ENCODE results near the gene RAD51B. TPM values are rescaled to one million over a fixed set of nuclear protein-coding genes. Genes with fewer than 3 reads are reported as not detected.
A peak's percentile ranks its signal among the peaks of the same experiment; 100 is the strongest.

Gene RAD51B
- total RNA-seq, 4 donors from 2014 or later = 5.0 to 31.8 (median 20.6) TPM

DNA sequence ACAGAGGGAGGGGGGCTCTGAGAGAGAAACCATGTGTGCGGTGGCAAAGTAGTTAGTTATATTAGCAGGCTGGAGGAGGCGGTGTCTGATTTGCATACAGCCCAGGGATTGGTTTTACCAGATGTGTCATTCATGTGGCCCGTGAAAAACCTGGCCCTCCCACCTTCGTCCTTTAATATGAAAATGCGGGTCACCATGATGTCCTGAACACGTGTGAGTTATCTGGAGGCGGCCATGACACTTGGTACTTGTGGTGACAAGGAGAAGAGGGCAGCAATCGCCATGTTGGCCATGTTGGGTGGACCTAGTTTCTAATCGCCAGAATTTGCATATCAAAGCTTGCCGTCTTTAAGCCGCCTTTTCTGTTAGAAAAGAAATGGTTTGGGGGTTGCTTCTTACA, 108.8 kb downstream of the RAD51B start:
- Histone ChIP-seq H3K9me3 (peaks cover 4 to 6% of the 10 kb centered on the region in 2 donors), H3K27me3 (no peaks in the 10 kb centered on the region), H3K36me3 (no peaks in the 10 kb centered on the region), H3K4me1 (no peaks in the 10 kb centered on the region), H3K27ac (no peak overlapping the region), H3K4me3 (no peak overlapping the region)
- TF ChIP-seq, protein P1, sequence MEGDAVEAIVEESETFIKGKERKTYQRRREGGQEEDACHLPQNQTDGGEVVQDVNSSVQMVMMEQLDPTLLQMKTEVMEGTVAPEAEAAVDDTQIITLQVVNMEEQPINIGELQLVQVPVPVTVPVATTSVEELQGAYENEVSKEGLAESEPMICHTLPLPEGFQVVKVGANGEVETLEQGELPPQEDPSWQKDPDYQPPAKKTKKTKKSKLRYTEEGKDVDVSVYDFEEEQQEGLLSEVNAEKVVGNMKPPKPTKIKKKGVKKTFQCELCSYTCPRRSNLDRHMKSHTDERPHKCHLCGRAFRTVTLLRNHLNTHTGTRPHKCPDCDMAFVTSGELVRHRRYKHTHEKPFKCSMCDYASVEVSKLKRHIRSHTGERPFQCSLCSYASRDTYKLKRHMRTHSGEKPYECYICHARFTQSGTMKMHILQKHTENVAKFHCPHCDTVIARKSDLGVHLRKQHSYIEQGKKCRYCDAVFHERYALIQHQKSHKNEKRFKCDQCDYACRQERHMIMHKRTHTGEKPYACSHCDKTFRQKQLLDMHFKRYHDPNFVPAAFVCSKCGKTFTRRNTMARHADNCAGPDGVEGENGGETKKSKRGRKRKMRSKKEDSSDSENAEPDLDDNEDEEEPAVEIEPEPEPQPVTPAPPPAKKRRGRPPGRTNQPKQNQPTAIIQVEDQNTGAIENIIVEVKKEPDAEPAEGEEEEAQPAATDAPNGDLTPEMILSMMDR (IDR thresholded peaks at IDR 0.05) = no peak
- no peak for TF ChIP-seq POLR2AphosphoS5 (IDR thresholded peaks at IDR 0.05)
- TF ChIP-seq EP300 (IDR thresholded peaks at IDR 0.05; ENCODE audit: low read depth) = no peak
- no peak for TF ChIP-seq POLR2A (IDR thresholded peaks at IDR 0.05)
- in situ Hi-C loops (cut with MboI; ENCODE audit: low pct_ligation_motif_present in 1 of 4, low pct_unique_long_range_greater_than_20kb in 1 of 4, low sequenced_read_pairs in 3 of 4) (loop anchor here in 3 of 4 donors (25.0 kb wide), 2 partner anchors 309 to 609 kb away; no protein-coding TSS in a partner anchor), intact Hi-C loops (cut with DNase I; ENCODE audit: low total_unique reads) (no loop called here)
- no peak for DNase-seq
- 96 to 100% methylated on average over 5 to 11 of the region's 11 CpGs for WGBS, 2 donors (ENCODE audit: low coverage in 1 of 2)

DNA sequence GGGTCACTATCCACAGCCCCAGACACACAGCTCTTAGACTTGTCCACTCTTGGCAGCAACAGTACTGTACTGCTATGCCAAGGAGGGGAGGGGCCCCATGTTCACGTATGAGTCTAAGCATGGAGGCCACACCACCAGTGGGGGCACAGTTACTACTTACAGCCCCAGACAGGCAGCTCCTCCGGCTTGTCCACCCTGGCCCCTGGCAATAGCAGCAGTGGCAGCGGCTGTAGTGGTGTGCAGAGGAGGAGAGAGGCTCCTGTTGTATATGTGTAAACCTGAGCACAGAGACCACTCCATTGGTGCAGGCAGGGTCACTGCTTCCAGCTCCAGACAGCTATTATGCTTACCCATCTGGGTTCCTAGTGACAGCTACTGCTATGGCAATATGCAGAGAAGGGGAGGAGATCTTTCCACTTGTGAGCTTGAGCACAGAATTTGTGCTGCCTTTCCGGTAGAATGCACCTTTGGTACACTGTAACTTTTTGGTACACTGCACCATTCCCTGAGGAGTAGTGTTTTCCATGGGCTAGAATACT, 113.2 kb downstream of the RAD51B start:
- Histone ChIP-seq H3K27me3 (no peaks in the 10 kb centered on the region), H3K27ac (no peak overlapping the region), H3K4me3 (no peak overlapping the region), H3K36me3 (no peaks in the 10 kb centered on the region), H3K4me1 (peaks cover 6 to 14% (median 10%) of the 10 kb centered on the region in 4 donors), H3K9me3 (peaks cover 4 to 6% of the 10 kb centered on the region in 2 donors)
- WGBS, 2 donors (ENCODE audit: low coverage in 1 of 2) = 84% methylated on average over 3 of the region's 4 CpGs; no CpG with 5 or more reads in 1 of the 2 donors
- intact Hi-C loops (cut with DNase I; ENCODE audit: low total_unique reads) = no loop called here
- no peak for DNase-seq
- in situ Hi-C loops (cut with MboI; ENCODE audit: low pct_ligation_motif_present in 1 of 4, low pct_unique_long_range_greater_than_20kb in 1 of 4, low sequenced_read_pairs in 3 of 4) = loop anchor here (10.0 to 25.0 kb wide), 5 partner anchors 88 to 892 kb away; no protein-coding TSS in a partner anchor
- no peak for TF ChIP-seq POLR2AphosphoS5 (IDR thresholded peaks at IDR 0.05)
- no peak for TF ChIP-seq EP300 (IDR thresholded peaks at IDR 0.05; ENCODE audit: low read depth)
- no peak for TF ChIP-seq POLR2A (IDR thresholded peaks at IDR 0.05)
- TF ChIP-seq, protein P1 (IDR thresholded peaks at IDR 0.05) = no peak

DNA sequence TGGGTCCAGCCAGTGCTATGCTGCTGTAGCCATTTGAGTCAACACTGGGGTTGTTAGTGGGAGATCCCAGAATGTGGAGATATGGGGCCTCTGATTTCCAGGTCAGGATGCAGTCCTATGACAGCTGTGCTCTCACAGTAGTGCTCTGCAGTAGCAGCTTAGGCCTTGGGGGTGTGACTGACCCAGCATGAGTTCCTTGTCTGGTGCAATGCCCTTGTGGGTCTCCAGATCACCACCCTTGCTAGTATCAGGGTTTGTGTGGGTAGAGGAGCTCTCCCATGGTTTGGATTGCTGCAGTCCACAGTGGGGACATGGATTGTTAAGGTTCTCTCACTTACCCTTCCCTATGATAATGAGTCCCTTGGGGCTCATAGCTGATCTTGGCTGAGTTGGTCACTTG, 113.7 kb downstream of the RAD51B start:
- H3K4me1 ChIP-seq = peaks cover 6 to 14% (median 10%) of the 10 kb centered on the region in 4 donors
- peaks cover 4 to 6% of the 10 kb centered on the region in 2 donors for H3K9me3 ChIP-seq
- DNase-seq = no peak
- intact Hi-C loops (cut with DNase I; ENCODE audit: low total_unique reads) = no loop called here
- TF ChIP-seq POLR2AphosphoS5 (IDR thresholded peaks at IDR 0.05) (no peak), EP300 (IDR thresholded peaks at IDR 0.05; ENCODE audit: low read depth) (no peak)
- H3K4me3 ChIP-seq = no peak overlapping the region
- H3K36me3 ChIP-seq = no peaks in the 10 kb centered on the region
- in situ Hi-C loops (cut with MboI; ENCODE audit: low pct_ligation_motif_present in 1 of 4, low pct_unique_long_range_greater_than_20kb in 1 of 4, low sequenced_read_pairs in 3 of 4) = loop anchor here (10.0 to 25.0 kb wide), 5 partner anchors 88 to 892 kb away; no protein-coding TSS in a partner anchor
- no peak overlapping the region for H3K27ac ChIP-seq
- H3K27me3 ChIP-seq = no peaks in the 10 kb centered on the region

DNA sequence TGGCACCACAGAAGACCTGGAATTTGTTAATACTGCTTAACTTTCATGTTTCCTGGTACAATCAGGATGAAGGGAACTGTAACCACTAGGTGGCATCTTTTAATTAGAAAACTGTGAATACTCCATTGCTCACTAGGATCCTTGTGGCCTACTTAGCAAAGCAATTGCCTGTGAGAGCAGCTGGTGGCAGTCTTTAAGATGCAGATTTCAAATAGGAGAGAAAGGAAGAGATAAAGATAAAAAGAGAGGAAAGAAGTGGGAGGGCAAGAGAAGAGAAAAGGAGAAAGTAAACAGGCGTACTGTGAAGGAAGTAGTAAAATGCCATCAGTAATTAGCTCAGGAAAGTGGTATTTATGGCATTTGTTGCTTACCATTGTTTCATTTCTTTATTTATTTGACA, 114.5 kb downstream of the RAD51B start:
- 9 to 24% methylated on average over 1 of the region's 1 CpG for WGBS, 2 donors (ENCODE audit: low coverage in 1 of 2)
- Histone ChIP-seq H3K4me3 (no peak overlapping the region), H3K4me1 (peaks cover 6 to 14% (median 10%) of the 10 kb centered on the region in 4 donors), H3K9me3 (peaks cover 4 to 6% of the 10 kb centered on the region in 2 donors), H3K27ac (peak overlapping the region; percentile 56 to 67 (median 61)), H3K27me3 (no peaks in the 10 kb centered on the region), H3K36me3 (no peaks in the 10 kb centered on the region)
- peak; percentile 18 for DNase-seq
- in situ Hi-C loops (cut with MboI; ENCODE audit: low pct_ligation_motif_present in 1 of 4, low pct_unique_long_range_greater_than_20kb in 1 of 4, low sequenced_read_pairs in 3 of 4) (loop anchor here (10.0 to 25.0 kb wide), 5 partner anchors 89 to 891 kb away; no protein-coding TSS in a partner anchor), intact Hi-C loops (cut with DNase I; ENCODE audit: low total_unique reads) (no loop called here)
- peak in 1 of 3 donors; percentile 13 for TF ChIP-seq POLR2AphosphoS5 (IDR thresholded peaks at IDR 0.05)
- TF ChIP-seq POLR2A (IDR thresholded peaks at IDR 0.05) = no peak
- TF ChIP-seq, protein P1 (IDR thresholded peaks at IDR 0.05) = peak; percentile 60 to 90 (median 68)
